Neural crest cell (in vitro differentiated cells): Measurements from ENCODE around the gene OR5B21. TPM values are rescaled to one million over a fixed set of nuclear protein-coding genes. Genes with fewer than 3 reads are reported as not detected.

Experiments
- DNase-seq: peaks from one replicate; pipeline ENCODE4 v3.0.0; 2021; ENCODE audit warnings: low read depth, mixed read lengths, low spot score
- H3K27ac Mint-ChIP-seq: one replicate; pipeline ENCODE4 v1.8.0; 2021; ENCODE audit warnings: mild to moderate bottlenecking, mixed read lengths; ENCODE audit not compliant: unreplicated experiment
- H3K27me3 Mint-ChIP-seq: 2 replicates; pipeline ENCODE4 v1.8.0; 2021; ENCODE audit warnings: low read depth, mild to moderate bottlenecking, mixed read lengths
- H3K36me3 Mint-ChIP-seq: 2 replicates; pipeline ENCODE4 v1.8.0; 2021; ENCODE audit warnings: low read depth, mild to moderate bottlenecking, mixed read lengths
- H3K4me1 Mint-ChIP-seq: 2 replicates; pipeline ENCODE4 v1.8.0; 2021; ENCODE audit warnings: mixed read lengths
- H3K4me3 Mint-ChIP-seq: one replicate; pipeline ENCODE4 v1.8.0; 2021; ENCODE audit warnings: mild to moderate bottlenecking, mixed read lengths
- H3K9me3 Mint-ChIP-seq: 2 replicates; pipeline ENCODE4 v1.8.0; 2021; ENCODE audit warnings: mixed read lengths
- total RNA-seq: library from RNA; stranded (reverse); gene quantifications from 2 replicates; pipeline ENCODE4 v1.2.1, GENCODE V29; 2021
- TF ChIP-seq, protein P1 (sequence below): fragments of 200-600 bp; sonication (generic); conservative IDR thresholded peaks from 2 replicates; pipeline ENCODE4 v1.5.0; 2021; ENCODE audit warnings: antibody characterized with exemption, mild to moderate bottlenecking

Gene OR5B21
- total RNA-seq, 1 donor from 2014 or later: not detected

DNA sequence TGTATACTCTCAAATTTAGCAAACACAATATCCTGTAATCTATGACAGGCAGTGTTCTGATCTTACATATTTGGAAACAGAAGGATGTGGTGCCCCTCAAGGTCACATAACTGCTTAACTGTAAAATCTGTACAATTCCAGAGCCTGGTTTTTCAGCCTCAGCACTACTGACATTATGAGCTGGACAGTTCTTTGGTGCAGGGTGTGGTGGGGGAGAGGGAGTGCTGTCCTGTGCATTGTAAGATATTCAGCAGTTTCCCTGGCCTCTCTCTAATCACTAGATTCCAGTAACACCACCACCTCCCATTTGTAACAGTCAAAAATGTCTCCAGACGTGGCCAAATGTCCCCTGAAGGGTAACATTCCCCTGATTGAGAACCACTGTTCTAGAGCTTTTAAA is 1.8 kb upstream of the OR5B21 start:
- TF ChIP-seq, protein P1, sequence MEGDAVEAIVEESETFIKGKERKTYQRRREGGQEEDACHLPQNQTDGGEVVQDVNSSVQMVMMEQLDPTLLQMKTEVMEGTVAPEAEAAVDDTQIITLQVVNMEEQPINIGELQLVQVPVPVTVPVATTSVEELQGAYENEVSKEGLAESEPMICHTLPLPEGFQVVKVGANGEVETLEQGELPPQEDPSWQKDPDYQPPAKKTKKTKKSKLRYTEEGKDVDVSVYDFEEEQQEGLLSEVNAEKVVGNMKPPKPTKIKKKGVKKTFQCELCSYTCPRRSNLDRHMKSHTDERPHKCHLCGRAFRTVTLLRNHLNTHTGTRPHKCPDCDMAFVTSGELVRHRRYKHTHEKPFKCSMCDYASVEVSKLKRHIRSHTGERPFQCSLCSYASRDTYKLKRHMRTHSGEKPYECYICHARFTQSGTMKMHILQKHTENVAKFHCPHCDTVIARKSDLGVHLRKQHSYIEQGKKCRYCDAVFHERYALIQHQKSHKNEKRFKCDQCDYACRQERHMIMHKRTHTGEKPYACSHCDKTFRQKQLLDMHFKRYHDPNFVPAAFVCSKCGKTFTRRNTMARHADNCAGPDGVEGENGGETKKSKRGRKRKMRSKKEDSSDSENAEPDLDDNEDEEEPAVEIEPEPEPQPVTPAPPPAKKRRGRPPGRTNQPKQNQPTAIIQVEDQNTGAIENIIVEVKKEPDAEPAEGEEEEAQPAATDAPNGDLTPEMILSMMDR: no peak
- H3K9me3 Mint-ChIP-seq: no peaks in the 10 kb centered on the region

DNA sequence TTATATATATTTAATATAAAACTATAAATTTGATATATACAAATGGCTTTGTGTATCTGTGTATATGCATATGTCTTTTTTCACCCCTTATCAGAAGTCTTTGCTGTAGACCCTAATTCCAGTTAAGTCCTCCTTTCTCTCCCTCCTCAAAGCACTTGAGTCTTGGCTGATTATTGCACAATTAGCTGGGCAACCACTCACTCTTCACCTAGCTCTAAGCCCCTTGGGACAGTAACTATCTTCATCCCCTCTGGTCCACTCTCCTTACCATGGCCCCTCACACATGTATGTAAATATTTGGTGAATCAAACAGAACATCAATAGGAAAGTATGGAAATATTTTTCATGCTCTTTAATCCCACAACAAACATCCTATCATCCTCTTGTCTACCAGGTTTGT is 909 bp upstream of the OR5B21 start:
- Mint-ChIP-seq H3K27ac (no peak overlapping the region), H3K9me3 (no peaks in the 10 kb centered on the region), H3K36me3 (no peaks in the 10 kb centered on the region), H3K4me3 (no peak overlapping the region), H3K27me3 (peaks cover 31% of the 10 kb centered on the region), H3K4me1 (no peaks in the 10 kb centered on the region)
- DNase-seq: no peak
- TF ChIP-seq, protein P1: no peak

More for the DNA sequence above, 1.8 kb upstream of the OR5B21 start:
- peaks cover 30% of the 10 kb centered on the region for H3K27me3 Mint-ChIP-seq
- no peak overlapping the region for H3K27ac Mint-ChIP-seq
- H3K4me1 Mint-ChIP-seq: no peaks in the 10 kb centered on the region
- no peak overlapping the region for H3K4me3 Mint-ChIP-seq
- DNase-seq: no peak
- no peaks in the 10 kb centered on the region for H3K36me3 Mint-ChIP-seq

DNA sequence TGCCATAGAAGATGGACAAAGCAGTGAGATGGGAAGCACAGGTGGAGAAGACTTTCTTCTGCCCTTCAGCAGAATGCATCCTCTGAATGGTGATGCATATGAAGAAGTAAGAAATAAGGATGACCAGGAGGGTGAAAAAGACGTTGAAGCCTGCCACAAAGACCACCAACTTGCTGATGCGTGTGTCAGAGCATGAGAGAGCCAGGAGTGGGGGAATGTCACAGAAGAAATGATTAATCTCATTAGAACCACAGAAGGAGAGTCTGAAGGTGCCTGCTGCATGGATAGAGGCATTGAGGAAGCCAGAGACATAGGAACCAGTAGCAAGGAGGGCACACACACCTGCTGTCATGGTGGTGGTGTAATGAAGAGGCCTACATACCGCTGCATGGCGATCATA is 550 bp downstream of the OR5B21 start:
- TF ChIP-seq, protein P1: no peak
- H3K27me3 Mint-ChIP-seq: peaks cover 37% of the 10 kb centered on the region

DNA sequence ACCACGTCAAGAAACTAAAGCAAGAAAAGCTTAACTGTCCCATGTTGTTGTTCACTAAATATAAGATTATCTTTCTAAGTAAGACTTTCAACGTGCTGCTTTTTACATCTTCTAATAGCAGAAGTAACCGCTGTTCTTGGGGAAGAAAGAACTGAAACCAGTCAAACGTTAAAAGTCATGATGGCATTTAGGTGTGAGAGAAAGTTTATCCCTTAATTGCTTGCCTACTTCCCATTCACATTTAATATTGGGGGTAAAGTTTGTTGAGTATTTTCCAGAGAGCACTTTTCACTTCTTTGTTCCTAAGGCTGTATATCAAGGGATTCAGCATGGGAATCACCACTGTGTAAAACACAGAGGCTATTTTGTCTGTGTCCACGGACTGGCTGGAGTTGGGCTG is 970 bp downstream of the OR5B21 start:
- no peak for DNase-seq
- no peak overlapping the region for H3K27ac Mint-ChIP-seq
- H3K27me3 Mint-ChIP-seq: peaks cover 37% of the 10 kb centered on the region
- TF ChIP-seq, protein P1: no peak
- no peak overlapping the region for H3K4me3 Mint-ChIP-seq
- no peaks in the 10 kb centered on the region for H3K4me1 Mint-ChIP-seq
- H3K36me3 Mint-ChIP-seq: no peaks in the 10 kb centered on the region
- H3K9me3 Mint-ChIP-seq: no peaks in the 10 kb centered on the region

More for the DNA sequence above, 550 bp downstream of the OR5B21 start:
- no peak for DNase-seq
- no peaks in the 10 kb centered on the region for H3K36me3 Mint-ChIP-seq
- no peak overlapping the region for H3K27ac Mint-ChIP-seq
- H3K9me3 Mint-ChIP-seq: no peaks in the 10 kb centered on the region
- no peak overlapping the region for H3K4me3 Mint-ChIP-seq
- H3K4me1 Mint-ChIP-seq: no peaks in the 10 kb centered on the region

DNA sequence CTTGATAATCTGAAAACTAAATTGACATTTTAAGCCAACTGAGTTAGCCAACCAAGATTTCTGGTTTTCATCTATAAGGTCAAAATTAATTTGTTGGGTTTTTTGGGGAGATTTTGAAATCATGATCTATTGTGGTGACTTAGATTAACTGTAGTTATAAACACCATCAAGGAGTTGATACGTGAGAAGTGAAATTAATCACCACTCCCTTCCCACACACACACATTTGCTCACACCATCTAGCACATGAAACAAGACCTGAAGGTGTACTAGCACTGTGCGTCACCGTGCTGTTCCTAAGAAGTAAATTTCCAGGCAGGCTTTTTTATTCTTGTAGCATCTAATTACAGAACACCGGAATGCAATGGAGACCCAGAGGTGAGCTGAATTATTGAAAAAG is 2.1 kb downstream of the OR5B21 start:
- peaks cover 39% of the 10 kb centered on the region for H3K27me3 Mint-ChIP-seq
- TF ChIP-seq, protein P1: no peak
- H3K9me3 Mint-ChIP-seq: no peaks in the 10 kb centered on the region
- H3K36me3 Mint-ChIP-seq: no peaks in the 10 kb centered on the region
- H3K4me3 Mint-ChIP-seq: no peak overlapping the region
- H3K27ac Mint-ChIP-seq: no peak overlapping the region
- no peaks in the 10 kb centered on the region for H3K4me1 Mint-ChIP-seq
- DNase-seq: no peak

DNA sequence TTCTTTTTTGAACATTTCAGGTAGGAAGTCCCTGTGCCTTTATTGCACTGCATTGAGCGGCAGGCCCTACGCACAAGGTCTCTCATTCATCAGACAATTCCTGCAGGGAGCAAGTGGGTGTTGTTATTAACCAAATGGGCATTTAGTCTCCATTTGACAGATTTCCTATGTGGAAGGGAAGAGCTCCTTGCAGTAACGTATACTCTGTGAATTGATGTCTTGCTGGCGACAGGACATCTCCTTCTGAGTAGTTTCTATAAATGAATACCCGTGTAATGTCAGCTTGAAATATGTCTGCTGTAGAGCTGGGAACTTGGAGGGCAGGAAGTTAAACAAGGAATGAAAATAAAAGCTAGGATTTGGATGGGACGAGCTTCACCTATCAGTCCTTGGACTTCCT is 3.7 kb downstream of the OR5B21 start:
- Mint-ChIP-seq H3K27ac (no peak overlapping the region), H3K27me3 (peaks cover 48% of the 10 kb centered on the region), H3K4me1 (no peaks in the 10 kb centered on the region), H3K36me3 (no peaks in the 10 kb centered on the region), H3K9me3 (no peaks in the 10 kb centered on the region), H3K4me3 (no peak overlapping the region)
- DNase-seq: no peak
- TF ChIP-seq, protein P1: no peak
